Measurements from ENCODE around the gene GFRA1. TPM values are rescaled to one million over a fixed set of nuclear protein-coding genes. Genes with fewer than 3 reads are reported as not detected.

GFRA1 gene
- total and polyA plus RNA-seq, 2 of the 4 experiments (the other 2 are of a cell fraction), result 9.1 to 9.3 TPM

GRCh38 chr10:116055252-116055916 lies 217.6 kb downstream of the GFRA1 start:
- H3K18ac ChIP-seq (ENCODE audit: low read depth, low read length), result no peak overlapping the region
- intact Hi-C loops (cut with micrococcal nuclease) (no loop called here), in situ Hi-C loops (cut with MboI; ENCODE audit: low sequenced_read_pairs) (no loop called here), dilution Hi-C loops (cut with HindIII; ENCODE audit: low sequenced_read_pairs, unreplicated experiment) (no loop called here)
- no peak overlapping the region for H4K8ac ChIP-seq (ENCODE audit: low read depth in 2 of 2, low read length in 2 of 2)
- ATAC-seq (ENCODE audit: low read depth), result no peak
- no peak overlapping the region for H2AK5ac ChIP-seq (ENCODE audit: low read depth, low read length)
- TF ChIP-seq RCOR1 (IDR thresholded peaks at IDR 0.05; ENCODE audit: insufficient replicate concordance, low read length) (no peak), MAFK (IDR thresholded peaks at IDR 0.05; ENCODE audit: low read depth, low read length) (no peak), ELK1 (IDR thresholded peaks at IDR 0.05; ENCODE audit: borderline replicate concordance, low read depth, low read length) (no peak), RFX5 (IDR thresholded peaks at IDR 0.05; ENCODE audit: low read depth, low read length) (no peak), SMC3 (IDR thresholded peaks at IDR 0.05; ENCODE audit: low read depth, low read length) (no peak), MXI1 (IDR thresholded peaks at IDR 0.05; ENCODE audit: borderline replicate concordance, low read depth, low read length) (no peak), BHLHE40 (IDR thresholded peaks at IDR 0.05; ENCODE audit: low read depth, low read length) (no peak), FOS (IDR thresholded peaks at IDR 0.05; ENCODE audit: low read depth, low read length) (no peak), POLR2A (IDR thresholded peaks at IDR 0.05; ENCODE audit: low read depth, low read length) (no peak), CHD1 (IDR thresholded peaks at IDR 0.05; ENCODE audit: low read depth, low read length) (no peak), CEBPB (IDR thresholded peaks at IDR 0.05; ENCODE audit: low read depth, low read length) (no peak)
- TF ChIP-seq, protein P1, sequence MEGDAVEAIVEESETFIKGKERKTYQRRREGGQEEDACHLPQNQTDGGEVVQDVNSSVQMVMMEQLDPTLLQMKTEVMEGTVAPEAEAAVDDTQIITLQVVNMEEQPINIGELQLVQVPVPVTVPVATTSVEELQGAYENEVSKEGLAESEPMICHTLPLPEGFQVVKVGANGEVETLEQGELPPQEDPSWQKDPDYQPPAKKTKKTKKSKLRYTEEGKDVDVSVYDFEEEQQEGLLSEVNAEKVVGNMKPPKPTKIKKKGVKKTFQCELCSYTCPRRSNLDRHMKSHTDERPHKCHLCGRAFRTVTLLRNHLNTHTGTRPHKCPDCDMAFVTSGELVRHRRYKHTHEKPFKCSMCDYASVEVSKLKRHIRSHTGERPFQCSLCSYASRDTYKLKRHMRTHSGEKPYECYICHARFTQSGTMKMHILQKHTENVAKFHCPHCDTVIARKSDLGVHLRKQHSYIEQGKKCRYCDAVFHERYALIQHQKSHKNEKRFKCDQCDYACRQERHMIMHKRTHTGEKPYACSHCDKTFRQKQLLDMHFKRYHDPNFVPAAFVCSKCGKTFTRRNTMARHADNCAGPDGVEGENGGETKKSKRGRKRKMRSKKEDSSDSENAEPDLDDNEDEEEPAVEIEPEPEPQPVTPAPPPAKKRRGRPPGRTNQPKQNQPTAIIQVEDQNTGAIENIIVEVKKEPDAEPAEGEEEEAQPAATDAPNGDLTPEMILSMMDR (conservative IDR thresholded peaks at IDR 0.05; ENCODE audit: low read depth, low read length), result no peak
- H3K27me3 ChIP-seq (ENCODE audit: control insufficient read depth, insufficient read depth, low read length), result no peaks in the 10 kb centered on the region
- H3K79me1 ChIP-seq (ENCODE audit: low read depth in 1 of 2, low read length in 2 of 2), result no peaks in the 10 kb centered on the region
- no peaks in the 10 kb centered on the region for H3K36me3 ChIP-seq (ENCODE audit: control insufficient read depth, insufficient read depth, low read length)
- no TSS peak for BruUV-seq (replicated peaks)
- no peak overlapping the region for H3K4me3 ChIP-seq (ENCODE audit: insufficient read depth, low read depth, low read length)
- WGBS, 2 experiments (ENCODE audit: extremely low coverage in 2 of 2, insufficient read length in 1 of 2), result 28% methylated on average over 6 of the region's 14 CpGs; no CpG with 5 or more reads in 1 of the 2 experiments
- H3K4me1 ChIP-seq (ENCODE audit: control insufficient read depth, insufficient read depth, low read length), result no peaks in the 10 kb centered on the region
- H3K9me1 ChIP-seq (ENCODE audit: insufficient read depth, low read length), result no peaks in the 10 kb centered on the region
- no peak for DNase-seq
- ChIA-PET CTCF (no interaction called here), POLR2A (ENCODE audit: unreplicated experiment) (no interaction called here)
- H3K56ac ChIP-seq (ENCODE audit: extremely low read depth, insufficient read depth, low read length), result no peak overlapping the region
- no peak overlapping the region for H2BK15ac ChIP-seq (ENCODE audit: low read depth, low read length)
- no peak overlapping the region for H2BK120ac ChIP-seq (ENCODE audit: low read depth, low read length)
- H3K23ac ChIP-seq (ENCODE audit: low read depth, low read length), result no peak overlapping the region
- no peak overlapping the region for H3K9ac ChIP-seq (ENCODE audit: low read depth, low read length)
- no peaks in the 10 kb centered on the region for H4K20me1 ChIP-seq (ENCODE audit: insufficient read depth, low read length)
- no peak overlapping the region for H4K91ac ChIP-seq (ENCODE audit: insufficient read depth, low read depth, low read length)
- H2AK9ac ChIP-seq (replicated peaks; ENCODE audit: low read depth, low read length, poor library complexity), result no peak overlapping the region
- H3K27ac ChIP-seq (ENCODE audit: insufficient read depth, low read length), result no peak overlapping the region
- H3K4ac ChIP-seq (ENCODE audit: low read depth, low read length), result no peak overlapping the region
- H3K14ac ChIP-seq (replicated peaks; ENCODE audit: low read depth, low read length), result no peak overlapping the region
- H4K5ac ChIP-seq (ENCODE audit: low read depth, low read length), result no peak overlapping the region
- H2BK20ac ChIP-seq (ENCODE audit: low read depth, low read length), result no peak overlapping the region
- H2BK5ac ChIP-seq (ENCODE audit: low read depth, low read length, poor library complexity, severe bottlenecking), result no peak overlapping the region
- no peak overlapping the region for H2AFZ ChIP-seq (replicated peaks; ENCODE audit: low read length, poor library complexity)
- no peak overlapping the region for H3K4me2 ChIP-seq (ENCODE audit: low read depth, low read length)
- 0 out of 2 replicates have a peak, but pooled peaks cover 4% of the 10 kb centered on the region for H3K9me3 ChIP-seq (ENCODE audit: control insufficient read depth, insufficient read depth, low read length)
